ENCODE data around the gene TTC28. TPM values are rescaled to one million over a fixed set of nuclear protein-coding genes. Genes with fewer than 3 reads are reported as not detected.
"Not testable (repeated sequence)": the region's sequence is repeated elsewhere in the genome, so short reads cannot be mapped to it uniquely, and the experiment has no call there.

Gene TTC28
- total RNA-seq, 4 donors from 2014 or later, result 10.2 to 23.8 (median 13.4) TPM

DNA sequence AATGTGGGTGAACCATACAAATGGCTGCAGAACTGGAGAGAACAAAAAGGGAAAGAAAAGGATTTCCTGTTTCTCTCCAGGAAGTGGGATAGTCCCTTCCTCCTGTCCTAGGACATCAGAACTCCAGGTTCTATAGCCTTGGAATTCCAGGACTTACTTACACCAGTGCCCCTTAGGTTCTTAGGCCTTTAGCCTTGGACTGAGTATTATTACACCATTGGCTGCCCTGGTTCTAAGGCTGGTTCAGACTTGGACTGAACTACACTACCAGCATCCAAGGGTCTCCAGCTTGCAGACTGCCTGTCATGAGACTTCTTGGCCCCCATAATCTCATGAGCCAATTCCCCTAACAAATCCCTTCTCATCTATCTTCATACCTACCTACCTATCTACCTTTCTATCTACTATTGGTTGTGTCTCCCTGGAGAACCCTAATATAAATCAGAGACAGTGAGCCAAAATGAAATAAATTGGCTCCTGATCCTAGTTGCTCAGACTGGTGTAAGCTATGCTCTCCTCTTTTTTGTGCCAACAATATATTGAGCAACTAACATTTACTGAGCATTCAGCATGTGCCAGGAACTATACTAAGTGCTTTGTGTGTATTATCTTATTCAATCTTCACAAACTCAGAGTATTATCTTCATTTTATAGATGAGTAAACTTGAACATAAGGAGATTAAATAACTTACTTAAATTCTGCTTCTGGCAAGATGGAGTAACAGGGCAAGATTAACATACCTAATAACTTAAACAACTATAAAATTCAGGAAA is 303.7 kb downstream of the TTC28 start:
- DNase-seq (ENCODE audit: low spot score in 2 of 2), result no peak
- intact Hi-C loops (cut with DNase I; ENCODE audit: low total_unique reads), result no loop called here
- no peak overlapping the region for H3K4me3 ChIP-seq (ENCODE audit: low read depth, poor library complexity, severe bottlenecking)
- no peak for TF ChIP-seq POLR2A (IDR thresholded peaks at IDR 0.05)
- TF ChIP-seq CTCF (IDR thresholded peaks at IDR 0.05), result no peak

- WGBS, 2 donors, result 45 to 59% methylated on average over 2 of the region's 2 CpGs
- DNase-seq (ENCODE audit: low spot score in 2 of 2), result no peak
- H3K4me3 ChIP-seq (ENCODE audit: low read depth, poor library complexity, severe bottlenecking), result no peak overlapping the region
- TF ChIP-seq CTCF (IDR thresholded peaks at IDR 0.05) (no peak), POLR2A (IDR thresholded peaks at IDR 0.05) (no peak)
- intact Hi-C loops (cut with DNase I; ENCODE audit: low total_unique reads), result no loop called here
Observed at GRCh38 chr22:28373831-28374230, 305.8 kb downstream of the TTC28 start.

GRCh38 chr22:28369854-28370253 is 309.8 kb downstream of the TTC28 start:
- intact Hi-C loops (cut with DNase I; ENCODE audit: low total_unique reads), result no loop called here
- WGBS, 2 donors, result 71 to 75% methylated on average over 2 of the region's 2 CpGs
- no peak for TF ChIP-seq POLR2A (IDR thresholded peaks at IDR 0.05)
- no peak for TF ChIP-seq CTCF (IDR thresholded peaks at IDR 0.05)
- DNase-seq (ENCODE audit: low spot score in 2 of 2), result no peak
- no peak overlapping the region for H3K4me3 ChIP-seq (ENCODE audit: low read depth, poor library complexity, severe bottlenecking)

GRCh38 chr22:28366856-28367255 is 312.8 kb downstream of the TTC28 start:
- 95 to 100% methylated on average over 1 of the region's 1 CpG for WGBS, 2 donors
- TF ChIP-seq CTCF (IDR thresholded peaks at IDR 0.05), result no peak
- TF ChIP-seq POLR2A (IDR thresholded peaks at IDR 0.05), result no peak
- H3K4me3 ChIP-seq (ENCODE audit: low read depth, poor library complexity, severe bottlenecking), result no peak overlapping the region
- no peak for DNase-seq (ENCODE audit: low spot score in 2 of 2)
- intact Hi-C loops (cut with DNase I; ENCODE audit: low total_unique reads), result no loop called here

GRCh38 chr22:28365371-28365770 is 314.3 kb downstream of the TTC28 start:
- TF ChIP-seq POLR2A (IDR thresholded peaks at IDR 0.05) (no peak), CTCF (IDR thresholded peaks at IDR 0.05) (no peak)
- intact Hi-C loops (cut with DNase I; ENCODE audit: low total_unique reads), result no loop called here
- no peak for DNase-seq (ENCODE audit: low spot score in 2 of 2)
- H3K4me3 ChIP-seq (ENCODE audit: low read depth, poor library complexity, severe bottlenecking), result no peak overlapping the region
- WGBS, 2 donors, result 78 to 85% methylated on average over 1 of the region's 1 CpG

DNA sequence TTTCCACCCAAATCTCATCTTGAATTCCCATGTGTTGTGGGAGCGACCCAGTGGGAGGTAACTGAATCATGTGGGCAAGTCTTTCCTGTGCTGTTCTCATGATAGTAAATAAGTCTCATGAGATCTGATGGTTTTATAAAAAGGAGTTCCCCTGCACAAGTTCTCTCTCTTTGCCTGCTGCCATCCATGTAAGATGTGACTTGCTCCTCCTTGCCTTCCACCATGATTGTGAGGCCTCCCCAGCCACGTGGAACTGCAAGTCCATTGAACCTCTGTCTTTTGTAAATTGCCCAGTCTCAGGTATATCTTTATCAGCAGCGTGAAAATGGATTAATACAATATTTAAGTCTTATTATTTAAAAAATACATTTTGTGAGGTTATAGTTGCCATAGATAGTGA is 315.5 kb downstream of the TTC28 start:
- intact Hi-C loops (cut with DNase I; ENCODE audit: low total_unique reads); H3K4me3 ChIP-seq (ENCODE audit: low read depth, poor library complexity, severe bottlenecking); DNase-seq (ENCODE audit: low spot score in 2 of 2): not testable (repeated sequence)
- WGBS, 2 donors, result 92 to 96% methylated on average over 3 of the region's 3 CpGs

Measured in lower leg skin (tissue), 4 donors.